Thyroid gland (tissue), 4 donors: Measurements from ENCODE around the gene NCR2.

Source experiments
- POLR2A ChIP-seq, 2 donors: fragments of 450-650 bp; IDR thresholded peaks; one replicate each; pipeline ENCODE4 v1.6.1; 2017; ENCODE audit warnings: antibody characterized with exemption in 2 of 2, mild to moderate bottlenecking in 2 of 2, moderate library complexity in 1 of 2
- TF ChIP-seq, protein P1 (sequence below), 6 experiments: fragments of 200-600 bp in 3 of 6; fragments of 450-650 bp in 3 of 6; sonication (generic) in 3 of 6; IDR thresholded peaks; one replicate each; pipeline ENCODE4 v1.5.1; 2016 to 2019; ENCODE audit warnings: antibody characterized with exemption in 6 of 6, mild to moderate bottlenecking in 2 of 6, inconsistent platforms in 1 of 6, moderate library complexity in 1 of 6

DNA sequence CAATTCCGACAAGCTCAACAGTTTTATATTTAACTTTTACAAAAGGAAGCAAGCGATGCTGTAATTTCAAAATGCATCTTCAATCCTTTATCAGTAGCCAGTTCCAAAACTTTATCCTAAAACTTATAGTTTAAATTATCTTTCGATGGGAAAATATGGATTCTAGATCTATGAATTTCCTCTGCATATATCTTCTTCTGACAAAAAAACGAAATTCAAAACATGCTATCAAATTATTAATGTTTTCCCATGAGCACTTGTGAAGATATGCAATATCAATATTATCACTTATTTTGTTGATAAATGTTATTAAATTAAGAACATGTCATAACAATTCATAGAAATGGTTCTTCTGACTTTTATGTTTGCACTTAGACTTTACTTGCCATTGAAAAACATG is 2.3 kb downstream of the NCR2 start:
- TF ChIP-seq, protein P1, sequence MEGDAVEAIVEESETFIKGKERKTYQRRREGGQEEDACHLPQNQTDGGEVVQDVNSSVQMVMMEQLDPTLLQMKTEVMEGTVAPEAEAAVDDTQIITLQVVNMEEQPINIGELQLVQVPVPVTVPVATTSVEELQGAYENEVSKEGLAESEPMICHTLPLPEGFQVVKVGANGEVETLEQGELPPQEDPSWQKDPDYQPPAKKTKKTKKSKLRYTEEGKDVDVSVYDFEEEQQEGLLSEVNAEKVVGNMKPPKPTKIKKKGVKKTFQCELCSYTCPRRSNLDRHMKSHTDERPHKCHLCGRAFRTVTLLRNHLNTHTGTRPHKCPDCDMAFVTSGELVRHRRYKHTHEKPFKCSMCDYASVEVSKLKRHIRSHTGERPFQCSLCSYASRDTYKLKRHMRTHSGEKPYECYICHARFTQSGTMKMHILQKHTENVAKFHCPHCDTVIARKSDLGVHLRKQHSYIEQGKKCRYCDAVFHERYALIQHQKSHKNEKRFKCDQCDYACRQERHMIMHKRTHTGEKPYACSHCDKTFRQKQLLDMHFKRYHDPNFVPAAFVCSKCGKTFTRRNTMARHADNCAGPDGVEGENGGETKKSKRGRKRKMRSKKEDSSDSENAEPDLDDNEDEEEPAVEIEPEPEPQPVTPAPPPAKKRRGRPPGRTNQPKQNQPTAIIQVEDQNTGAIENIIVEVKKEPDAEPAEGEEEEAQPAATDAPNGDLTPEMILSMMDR (IDR thresholded peaks at IDR 0.05) = no peak
- TF ChIP-seq POLR2A (IDR thresholded peaks at IDR 0.05) = no peak
